ENCODE data around the gene ZNF792.
"Not testable (repeated sequence)": the region's sequence is repeated elsewhere in the genome, so short reads cannot be mapped to it uniquely, and the experiment has no call there.

ZNF792 gene

GRCh38 chr19:34970185-34970780 lies 6.3 kb upstream of the ZNF792 start:
- not testable (repeated sequence) for DNase-seq

- DNase-seq: no peak
These were observed 5.7 kb upstream of the ZNF792 start for GRCh38 chr19:34969721-34970120.

- no peak for DNase-seq
These were observed 3.5 kb upstream of the ZNF792 start for GRCh38 chr19:34967551-34967950.

GRCh38 chr19:34965505-34965904 lies 1.5 kb upstream of the ZNF792 start:
- not testable (repeated sequence) for DNase-seq

- DNase-seq: no peak
These were observed 569 bp upstream of the ZNF792 start for GRCh38 chr19:34964598-34964997.

- DNase-seq: no peak
These were observed 1.1 kb downstream of the ZNF792 start for GRCh38 chr19:34962687-34963572.

- DNase-seq: no peak
These were observed 2.0 kb downstream of the ZNF792 start for GRCh38 chr19:34961775-34962686.

- DNase-seq: no peak
These were observed 2.9 kb downstream of the ZNF792 start for GRCh38 chr19:34960940-34961679.

GRCh38 chr19:34960103-34960805 lies 3.8 kb downstream of the ZNF792 start:
- DNase-seq: no peak

GRCh38 chr19:34959021-34959420 lies 5.0 kb downstream of the ZNF792 start:
- no peak for DNase-seq

GRCh38 chr19:34957830-34958751 lies 5.9 kb downstream of the ZNF792 start:
- DNase-seq: no peak

GRCh38 chr19:34953092-34953491 lies 10.9 kb downstream of the ZNF792 start:
- no peak for DNase-seq

- DNase-seq: no peak
These were observed 20.0 kb downstream of the ZNF792 start for GRCh38 chr19:34943861-34944573.

- no peak for DNase-seq
These were observed 25.1 kb downstream of the ZNF792 start for GRCh38 chr19:34938886-34939285.

- no peak for DNase-seq
These were observed 27.8 kb downstream of the ZNF792 start for GRCh38 chr19:34936184-34936583.

- DNase-seq: no peak
These were observed 31.5 kb downstream of the ZNF792 start for GRCh38 chr19:34932494-34932893.

- peak; percentile 82 for DNase-seq
These were observed 37.2 kb downstream of the ZNF792 start, which contains the start of gene ZNF30 for GRCh38 chr19:34926685-34927375. Gene ZNF30, plus strand, starts transcription at chr19:34926903. Its CDS starts 3,045 bp downstream, at chr19:34929948.

- no peak for DNase-seq
These were observed 37.7 kb downstream of the ZNF792 start for GRCh38 chr19:34926361-34926684.

- DNase-seq: no peak
These were observed 38.7 kb downstream of the ZNF792 start for GRCh38 chr19:34925278-34925855.
